A549 treated with dexamethasone at 1 μM for 4 hours (cell line): ENCODE results near the gene P2RX1. TPM values are rescaled to one million over a fixed set of nuclear protein-coding genes. Genes with fewer than 3 reads are reported as not detected.

ENCODE experiments used
- total RNA-seq: library from RNA; stranded (reverse); fragments of 200-300 nt; extraction: Qiagen RNA extraction; gene quantifications from 5 replicates; pipeline ENCODE4 v1.2.3, GENCODE V29; 2022

Gene P2RX1
- 0.02 to 0.04 TPM in 2 of 5 replicates, not detected in the others for total RNA-seq

GRCh38 chr17:3915995-3916696 is at the start of gene P2RX1:
Gene P2RX1, minus strand, starts transcription at chr17:3916465. Its CDS starts 240 bp downstream, at chr17:3916225.

GRCh38 chr17:3964203-3965117 is 48.2 kb upstream of the P2RX1 start, which contains the start of gene ATP2A3:
Gene ATP2A3, minus strand, starts transcription at chr17:3964437. Its CDS starts 146 bp downstream, at chr17:3964291.

GRCh38 chr17:3893003-3893719 is 23.1 kb downstream of the P2RX1 start, which contains the start of gene CAMKK1:
Gene CAMKK1, minus strand, starts transcription at chr17:3893053. Its CDS starts 7,366 bp downstream, at chr17:3885687.

Other genes with a start within 250 kb of the P2RX1 start
- gene TAX1BP3, start 247.9 kb downstream of the P2RX1 start, total RNA-seq, result 285 to 336 TPM (median 323 TPM) in 5 replicates
- 112 to 157 TPM (median 148 TPM) in 5 replicates for gene EMC6, start 247.7 kb downstream of the P2RX1 start, total RNA-seq
- 16.9 to 25.6 TPM (median 24.9 TPM) in 5 replicates for gene P2RX5, start 220.3 kb downstream of the P2RX1 start, total RNA-seq
- 14.2 to 15.6 TPM (median 15.2 TPM) in 5 replicates for gene HASPIN, start 192.6 kb downstream of the P2RX1 start, total RNA-seq
- 70.0 to 94.6 TPM (median 73.3 TPM) in 5 replicates for gene ITGAE, start 115.3 kb downstream of the P2RX1 start, total RNA-seq
- 27.0 to 33.1 TPM (median 32.2 TPM) in 5 replicates for gene NCBP3, start 70.2 kb downstream of the P2RX1 start, total RNA-seq
- gene CAMKK1, start 23.4 kb downstream of the P2RX1 start, total RNA-seq, result 25.6 to 28.8 TPM (median 28.2 TPM) in 5 replicates
- gene ATP2A3, start 48.0 kb upstream of the P2RX1 start, total RNA-seq, result 3.3 to 6.7 TPM (median 5.2 TPM) in 5 replicates
- gene ZZEF1, start 226.6 kb upstream of the P2RX1 start, total RNA-seq, result 9.5 to 18.6 TPM (median 15.3 TPM) in 5 replicates
- 17.0 to 19.1 TPM (median 18.1 TPM) in 5 replicates for gene CYB5D2, start 226.7 kb upstream of the P2RX1 start, total RNA-seq